ENCODE data around the gene PTGIS.

DNA sequence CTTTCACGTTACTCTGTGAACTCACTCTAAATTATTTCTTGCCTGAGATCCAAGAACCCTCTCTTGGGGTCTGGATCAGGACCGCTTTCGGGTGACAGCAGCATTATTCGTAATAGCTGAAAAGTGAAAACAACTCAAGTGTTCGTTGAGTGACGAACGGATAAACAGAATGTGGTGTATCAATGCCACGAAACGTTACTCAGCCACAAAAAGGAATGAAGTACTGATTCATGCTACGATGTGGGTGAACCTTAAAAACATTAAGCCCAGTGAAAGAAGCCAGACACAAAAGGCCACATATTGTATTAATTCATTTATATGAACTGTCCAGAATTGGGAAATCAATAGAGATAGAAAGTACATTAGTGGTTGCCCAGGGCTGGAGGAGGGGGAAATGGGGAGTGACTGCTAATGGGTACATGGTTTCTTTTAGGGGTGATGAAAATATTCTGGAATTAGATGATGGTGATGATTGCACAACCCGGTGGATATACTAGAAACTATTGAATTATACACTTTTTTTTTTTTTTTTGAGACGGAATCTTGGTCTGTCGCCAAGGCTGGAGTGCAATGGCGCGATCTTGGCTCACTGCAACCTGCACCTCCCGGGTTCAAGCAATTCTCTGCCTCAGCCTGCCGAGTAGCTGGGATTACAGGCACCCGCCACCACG, 8.4 kb downstream of the PTGIS start:
- TF ChIP-seq, protein P1, sequence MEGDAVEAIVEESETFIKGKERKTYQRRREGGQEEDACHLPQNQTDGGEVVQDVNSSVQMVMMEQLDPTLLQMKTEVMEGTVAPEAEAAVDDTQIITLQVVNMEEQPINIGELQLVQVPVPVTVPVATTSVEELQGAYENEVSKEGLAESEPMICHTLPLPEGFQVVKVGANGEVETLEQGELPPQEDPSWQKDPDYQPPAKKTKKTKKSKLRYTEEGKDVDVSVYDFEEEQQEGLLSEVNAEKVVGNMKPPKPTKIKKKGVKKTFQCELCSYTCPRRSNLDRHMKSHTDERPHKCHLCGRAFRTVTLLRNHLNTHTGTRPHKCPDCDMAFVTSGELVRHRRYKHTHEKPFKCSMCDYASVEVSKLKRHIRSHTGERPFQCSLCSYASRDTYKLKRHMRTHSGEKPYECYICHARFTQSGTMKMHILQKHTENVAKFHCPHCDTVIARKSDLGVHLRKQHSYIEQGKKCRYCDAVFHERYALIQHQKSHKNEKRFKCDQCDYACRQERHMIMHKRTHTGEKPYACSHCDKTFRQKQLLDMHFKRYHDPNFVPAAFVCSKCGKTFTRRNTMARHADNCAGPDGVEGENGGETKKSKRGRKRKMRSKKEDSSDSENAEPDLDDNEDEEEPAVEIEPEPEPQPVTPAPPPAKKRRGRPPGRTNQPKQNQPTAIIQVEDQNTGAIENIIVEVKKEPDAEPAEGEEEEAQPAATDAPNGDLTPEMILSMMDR (IDR thresholded peaks at IDR 0.05), result no peak
- TF ChIP-seq POLR2A (IDR thresholded peaks at IDR 0.05), result no peak

All from right lobe of liver (tissue), 4 donors.